ENCODE data around the gene CAMK2A.

- TF ChIP-seq POLR2A (IDR thresholded peaks at IDR 0.05), result no peak
- no peak for TF ChIP-seq CTCF (IDR thresholded peaks at IDR 0.05)
Measured at GRCh38 chr5:150295741-150296486, 6.3 kb upstream of the CAMK2A start.
